ELF-1 (cell line): ENCODE measurements around the gene C2CD2L.
"Not testable (repeated sequence)": the region's sequence is repeated elsewhere in the genome, so short reads cannot be mapped to it uniquely, and the experiment has no call there.

ENCODE experiments used
- DNase-seq: peaks from one replicate; pipeline ENCODE4 v3.0.0-alpha.2; 2016; ENCODE audit warnings: low read depth, low spot score

The C2CD2L gene

DNA sequence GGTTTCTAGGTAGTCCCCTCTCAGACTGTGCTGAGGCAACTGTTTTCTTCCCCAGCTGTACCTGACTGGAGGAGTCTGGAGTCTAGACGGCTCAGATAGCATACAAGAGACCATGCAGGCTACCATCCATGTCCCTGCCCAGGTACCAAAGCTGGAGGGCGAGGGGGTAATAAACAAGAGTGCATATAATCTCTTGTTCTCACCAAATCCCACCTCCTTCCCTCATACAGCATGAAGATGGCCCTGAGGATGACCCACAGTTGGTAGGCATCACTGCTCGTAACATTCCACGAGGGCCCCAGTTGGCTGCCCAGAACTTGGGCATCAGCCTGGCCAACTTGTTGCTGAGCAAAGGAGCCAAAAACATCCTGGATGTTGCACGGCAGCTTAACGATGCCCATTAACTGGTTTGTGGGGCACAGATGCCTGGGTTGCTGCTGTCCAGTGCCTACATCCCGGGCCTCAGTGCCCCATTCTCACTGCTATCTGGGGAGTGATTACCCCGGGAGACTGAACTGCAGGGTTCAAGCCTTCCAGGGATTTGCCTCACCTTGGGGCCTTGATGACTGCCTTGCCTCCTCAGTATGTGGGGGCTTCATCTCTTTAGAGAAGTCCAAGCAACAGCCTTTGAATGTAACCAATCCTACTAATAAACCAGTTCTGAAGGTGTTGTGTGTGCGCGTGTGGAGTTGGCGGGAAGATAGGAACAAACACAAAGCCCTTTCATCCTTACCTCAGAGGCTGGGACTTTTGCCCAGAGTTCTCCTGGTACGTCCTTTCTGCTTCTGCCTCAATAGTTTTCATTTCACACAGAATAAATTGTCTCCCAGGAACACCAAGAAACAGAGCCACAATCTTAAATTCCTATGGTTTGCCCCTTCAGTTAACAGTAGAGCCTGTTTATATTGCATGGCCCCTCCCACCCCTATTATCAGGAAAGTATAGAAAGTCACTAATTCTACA is 14.0 kb upstream of the C2CD2L start:
- peak; percentile 18 for DNase-seq

DNA sequence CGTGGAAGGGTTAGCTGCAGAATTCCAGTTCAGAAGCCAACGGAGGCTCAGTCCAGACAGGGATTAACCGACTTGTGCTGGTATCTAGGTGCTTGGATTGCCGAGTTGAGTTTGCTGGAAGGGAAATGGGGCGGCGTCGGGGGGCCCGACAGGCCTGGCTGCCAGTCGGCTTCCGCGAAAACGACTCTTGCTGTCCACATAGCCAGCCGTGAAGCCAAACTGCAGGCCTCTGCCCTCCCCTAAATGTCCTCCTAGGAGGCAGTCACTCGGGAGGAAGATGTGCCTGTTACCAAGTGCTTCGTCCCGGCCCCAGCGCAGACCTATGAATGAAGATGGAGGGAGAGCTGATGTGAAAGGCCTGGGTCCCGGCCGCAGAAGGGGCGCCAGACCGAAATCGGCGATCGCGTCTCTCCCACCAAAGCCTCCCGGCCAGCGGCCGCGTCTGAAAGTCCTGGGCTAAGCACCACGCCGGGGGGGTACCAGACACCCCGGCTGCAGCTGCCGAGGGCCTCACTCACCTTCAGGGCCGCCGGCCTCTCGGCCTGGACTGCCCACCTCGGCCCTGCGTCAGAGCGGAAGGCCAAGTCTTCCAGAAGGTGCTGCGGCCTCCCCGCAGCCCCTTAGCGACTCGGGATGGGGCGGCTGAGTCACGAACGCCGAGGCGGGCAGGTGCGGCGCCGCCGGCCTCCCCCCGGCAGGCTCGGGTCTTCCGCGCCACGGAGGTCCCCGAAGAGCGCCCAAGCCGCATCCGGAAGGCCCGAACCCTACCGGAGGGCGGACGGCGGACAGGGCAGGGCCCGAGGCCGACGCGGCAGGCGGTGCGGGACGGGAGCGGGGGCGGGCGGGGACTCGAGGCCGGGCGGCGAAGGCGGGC is 13.0 kb upstream of the C2CD2L start:
- DNase-seq = peak; percentile 46

DNA sequence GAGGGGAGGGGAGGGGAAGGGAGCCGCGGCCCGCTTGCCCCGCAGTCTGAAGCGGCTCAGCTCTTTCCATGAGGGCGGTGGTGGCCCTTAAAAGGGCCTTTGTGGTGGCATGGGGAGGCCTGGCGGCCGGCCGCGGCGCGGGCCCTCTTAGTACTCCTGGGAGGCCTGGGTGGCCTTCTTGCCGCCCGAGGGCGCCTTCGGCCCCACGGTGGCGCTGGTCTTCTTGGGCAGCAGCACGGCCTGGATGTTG is 12.4 kb upstream of the C2CD2L start:
- no peak for DNase-seq

DNA sequence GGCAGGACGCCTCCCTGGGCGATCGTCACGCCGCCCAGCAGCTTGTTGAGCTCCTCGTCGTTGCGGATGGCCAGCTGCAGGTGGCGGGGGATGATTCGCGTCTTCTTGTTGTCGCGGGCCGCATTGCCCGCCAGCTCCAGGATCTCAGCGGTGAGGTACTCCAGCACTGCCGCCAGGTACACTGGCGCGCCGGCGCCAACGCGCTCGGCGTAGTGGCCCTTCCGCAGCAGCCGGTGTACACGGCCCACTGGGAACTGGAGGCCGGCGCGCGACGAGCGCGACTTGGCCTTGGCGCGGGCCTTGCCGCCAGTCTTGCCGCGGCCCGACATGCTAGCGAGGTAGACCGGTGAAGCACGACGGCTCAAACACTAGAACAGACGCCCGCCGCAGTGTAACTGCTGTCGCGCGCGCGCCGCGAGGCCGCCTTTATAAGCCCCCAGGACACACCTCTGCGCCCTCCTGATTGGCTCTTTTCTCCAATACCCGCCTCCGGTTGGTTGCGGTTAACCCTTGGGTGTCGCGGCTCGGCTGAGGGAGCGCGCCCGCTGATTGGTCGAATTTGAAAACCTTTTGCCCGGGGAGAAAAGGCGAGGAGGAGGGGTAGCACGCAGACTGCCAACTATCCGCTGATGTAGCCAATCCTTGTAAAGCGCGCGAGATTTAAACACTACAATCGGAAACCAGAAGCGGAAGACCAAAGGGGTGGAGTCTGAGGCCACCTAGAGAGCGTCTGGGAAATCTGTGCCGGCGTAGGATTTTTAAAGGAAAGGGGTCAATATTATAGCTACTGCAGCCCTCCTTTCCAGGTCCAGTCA is 11.9 kb upstream of the C2CD2L start:
- peak; percentile 100 for DNase-seq

DNA sequence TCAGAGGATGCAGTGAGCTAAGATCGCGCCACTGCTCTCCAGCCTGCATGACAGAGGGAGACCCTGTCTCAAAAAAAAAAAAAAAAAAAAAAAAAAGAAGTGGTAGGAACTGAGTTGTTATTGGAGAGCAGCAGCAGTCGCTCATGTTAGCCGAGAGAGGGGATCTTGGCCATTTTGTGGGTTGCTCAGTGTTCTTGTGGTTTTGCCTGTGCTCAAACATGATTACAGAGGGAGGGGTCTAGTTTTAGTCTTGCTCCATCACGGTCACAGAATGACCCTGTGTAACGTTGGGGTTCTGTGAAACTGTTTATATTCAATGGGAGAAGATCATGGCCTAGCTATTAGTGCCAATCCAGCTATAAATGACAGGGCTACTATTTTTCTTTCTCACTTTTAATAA is 7.4 kb upstream of the C2CD2L start:
- no peak for DNase-seq

DNA sequence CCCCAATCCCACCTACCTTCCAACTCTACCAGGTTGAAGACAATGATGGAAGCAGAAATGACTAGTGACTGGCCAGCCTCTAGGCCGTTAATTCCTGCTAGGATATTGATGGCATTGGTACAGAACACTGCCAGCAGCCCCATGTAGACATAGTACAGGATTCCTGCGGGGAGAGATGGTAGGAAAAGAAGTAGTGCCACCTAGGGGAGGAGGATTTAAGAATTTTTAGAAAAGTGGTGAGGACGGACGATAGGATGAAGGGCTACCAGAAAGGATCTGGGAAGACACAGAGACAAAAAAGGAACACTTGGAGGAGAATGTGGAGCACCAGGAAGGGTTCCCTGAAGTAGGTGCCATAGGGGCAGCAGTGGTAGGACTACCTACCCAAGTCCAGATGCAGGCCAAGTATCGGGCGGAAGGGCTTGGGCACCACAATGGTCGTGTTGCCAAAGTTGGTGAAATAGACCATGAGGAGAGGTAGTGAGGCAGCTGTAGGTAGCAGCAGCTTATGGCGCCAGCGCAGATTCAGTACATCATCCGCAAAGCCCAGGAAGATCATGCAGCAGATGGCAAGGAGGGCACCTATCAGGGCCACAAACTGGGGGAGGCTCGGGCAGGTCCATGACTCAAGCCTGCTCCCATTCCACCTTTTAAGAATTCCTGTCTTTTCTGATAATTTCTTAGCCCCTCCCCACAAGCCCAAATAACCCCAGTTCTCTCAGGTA is 6.7 kb upstream of the C2CD2L start:
- DNase-seq = peak; percentile 20

DNA sequence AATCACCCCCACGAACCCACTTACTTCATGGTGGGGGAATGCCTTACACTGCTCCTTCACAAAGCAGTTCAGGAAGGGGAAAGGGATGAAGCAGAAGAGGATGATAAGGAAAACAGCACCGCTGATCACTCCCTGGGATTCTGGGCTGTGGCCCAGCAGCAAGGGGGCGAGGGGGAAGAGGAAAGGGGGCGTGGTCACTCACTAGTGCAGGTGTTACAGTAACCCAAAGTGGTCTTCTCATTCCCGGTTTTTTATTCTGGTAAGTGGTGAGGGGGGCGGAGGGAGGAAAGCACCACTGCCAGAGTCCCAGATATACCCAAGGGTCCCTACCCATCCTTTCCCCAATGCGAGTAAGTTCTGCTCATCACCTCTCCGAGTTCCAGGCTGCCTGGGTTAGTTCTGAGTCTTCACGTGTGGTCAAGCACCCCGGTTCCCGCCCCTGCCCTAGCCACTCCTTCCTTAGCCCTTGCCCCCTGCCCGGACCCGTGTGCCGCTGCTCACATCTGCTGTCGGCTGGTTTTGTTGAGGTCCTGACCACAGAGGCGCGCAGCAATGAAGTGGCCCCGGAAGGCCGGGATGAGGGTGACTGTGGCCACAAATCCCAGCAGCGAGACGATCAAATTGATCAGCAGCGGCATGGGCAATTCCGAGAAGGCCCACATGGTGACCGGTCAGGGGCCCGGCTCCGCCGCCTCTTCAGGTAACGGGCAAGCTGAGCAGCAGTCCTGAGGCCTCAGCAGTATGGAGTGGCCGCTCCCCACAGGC is 6.0 kb upstream of the C2CD2L start:
- DNase-seq = peak; percentile 8

DNA sequence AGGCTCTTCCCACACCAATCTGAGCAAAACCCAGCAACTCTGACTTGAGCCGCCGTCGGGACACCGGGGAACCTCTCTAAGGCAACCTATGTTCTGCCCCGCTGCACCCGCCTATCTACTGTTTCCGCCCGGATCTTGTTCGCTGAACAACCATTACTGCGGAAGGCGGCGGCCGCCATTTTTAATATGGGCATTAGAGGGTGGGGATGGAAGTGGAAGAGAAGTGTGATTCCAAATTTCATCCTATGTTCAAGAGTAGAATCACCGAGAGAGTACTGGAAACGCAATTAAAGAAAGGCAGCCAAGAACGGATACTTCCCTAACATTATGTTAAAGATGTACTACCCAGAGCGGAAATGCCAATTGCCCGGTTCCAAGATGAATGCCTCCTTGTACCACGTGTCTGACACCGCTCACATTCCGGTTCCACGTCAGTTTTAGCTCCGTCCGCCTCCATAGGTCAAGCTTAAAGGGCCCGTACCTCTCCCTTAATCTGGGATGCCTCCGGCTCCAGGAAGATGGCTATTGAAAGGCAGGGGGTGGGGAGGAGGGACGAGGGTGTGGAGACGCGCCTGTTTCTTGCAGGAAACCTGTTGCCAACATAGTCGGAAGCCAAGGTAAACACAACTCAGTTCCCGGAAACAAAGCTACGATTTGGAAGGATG is 5.3 kb upstream of the C2CD2L start, which contains the start of gene DPAGT1:
TSS of gene DPAGT1 (minus strand) at position 95 of the 665 bp plus-strand sequence. CDS start 198 bp downstream, outside the sequence.
- DNase-seq = peak; percentile 97

DNA sequence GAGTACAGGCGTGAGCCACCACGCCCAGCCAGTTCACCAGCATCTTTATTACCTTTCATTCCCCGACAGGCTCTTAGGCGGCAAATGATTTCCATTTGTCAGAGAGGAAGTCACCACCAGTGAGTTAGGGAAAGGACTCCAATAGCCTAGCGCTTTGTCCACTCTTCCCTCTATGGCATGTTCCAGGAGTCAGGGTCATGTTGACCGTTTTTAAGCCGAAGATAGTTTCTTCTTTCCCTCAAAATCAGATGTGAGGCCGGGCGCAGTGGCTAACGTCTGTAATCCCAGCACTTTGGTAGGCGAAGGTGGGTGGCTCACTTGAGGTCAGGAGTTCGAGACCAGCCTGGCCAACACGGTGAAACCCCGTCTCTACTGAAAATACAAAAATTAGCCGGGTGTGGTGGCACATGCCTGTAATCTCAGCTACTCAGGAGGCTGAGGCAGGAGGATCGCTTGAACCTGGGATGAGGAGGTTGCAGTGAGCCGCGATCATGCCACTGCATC is 3.9 kb upstream of the C2CD2L start:
- not testable (repeated sequence) for DNase-seq

DNA sequence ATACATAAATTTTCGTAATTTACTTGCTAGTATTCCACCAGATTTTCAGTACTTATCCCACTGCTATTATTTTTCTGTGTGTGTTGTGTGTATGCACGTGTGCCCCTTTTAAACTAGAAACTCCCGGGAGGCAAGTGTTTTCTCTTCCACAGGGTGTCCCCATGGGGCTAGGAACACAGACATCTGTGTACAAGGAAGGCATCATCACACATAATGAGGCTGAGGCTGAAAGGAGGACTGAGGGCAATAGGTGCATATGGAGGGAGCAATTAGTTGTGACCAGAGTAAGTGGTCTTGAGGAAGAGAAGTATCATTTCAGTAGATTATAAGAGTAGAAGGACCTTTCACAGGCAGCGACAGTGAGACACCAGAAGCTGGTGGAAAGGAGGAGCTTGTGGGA is 3.4 kb upstream of the C2CD2L start:
- no peak for DNase-seq

DNA sequence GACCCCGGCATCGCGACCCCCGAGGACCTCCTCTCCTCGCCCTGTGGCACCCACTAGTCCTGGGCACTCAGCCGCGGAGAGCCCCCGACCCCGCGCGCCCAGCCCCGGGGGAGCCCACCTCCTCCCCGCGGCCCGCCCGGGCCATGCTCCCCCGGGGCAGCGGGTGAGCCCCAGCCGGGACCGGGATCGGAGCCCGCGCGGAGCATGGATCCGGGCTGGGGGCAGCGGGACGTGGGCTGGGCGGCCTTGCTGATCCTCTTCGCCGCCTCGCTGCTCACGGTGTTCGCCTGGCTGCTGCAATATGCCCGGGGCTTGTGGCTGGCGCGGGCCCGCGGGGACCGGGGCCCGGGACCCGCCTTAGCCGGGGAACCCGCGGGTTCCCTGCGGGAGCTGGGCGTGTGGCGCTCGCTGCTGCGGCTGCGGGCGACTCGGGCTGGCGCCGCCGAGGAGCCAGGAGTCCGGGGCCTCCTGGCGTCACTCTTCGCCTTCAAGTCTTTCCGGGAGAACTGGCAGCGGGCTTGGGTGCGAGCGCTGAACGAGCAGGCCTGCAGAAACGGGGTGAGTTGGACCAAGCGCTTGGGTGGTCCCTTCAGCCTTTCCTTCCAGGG is 498 bp downstream of the C2CD2L start:
- no peak for DNase-seq

DNA sequence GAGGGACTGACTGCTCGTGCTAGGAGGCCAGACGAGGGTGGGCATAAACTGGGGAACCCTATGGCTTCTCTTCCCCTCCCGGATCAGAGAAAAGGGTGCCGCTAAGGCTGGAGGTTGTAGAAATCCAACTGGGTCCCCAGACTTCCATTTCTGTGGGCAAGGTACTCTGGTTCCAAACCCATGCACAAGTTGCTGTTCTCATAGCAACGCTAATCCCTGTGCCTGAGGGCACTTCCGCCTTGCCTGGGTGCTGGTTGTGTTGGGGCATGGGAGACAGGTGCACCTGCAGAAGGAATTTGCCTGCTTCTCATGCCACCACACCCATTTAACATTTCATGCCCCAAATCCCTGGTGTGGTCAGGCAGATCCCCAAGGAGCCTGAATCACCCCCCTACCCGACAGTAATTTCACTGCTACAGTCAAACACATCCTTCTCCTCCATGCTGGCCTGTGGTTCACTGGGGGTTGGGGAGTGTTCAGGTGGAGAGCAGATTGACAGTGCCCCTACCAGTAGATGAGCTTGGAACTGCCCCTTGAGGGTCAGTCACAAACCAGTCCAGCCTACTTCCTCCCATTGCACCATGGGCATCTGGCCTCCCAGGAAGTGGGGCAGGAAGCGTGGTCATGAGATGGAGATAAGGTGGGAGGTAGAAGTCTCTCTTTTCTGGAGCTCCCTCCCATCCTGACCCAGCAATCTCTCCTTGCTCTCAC is 1.2 kb downstream of the C2CD2L start:
- DNase-seq = peak; percentile 76

DNA sequence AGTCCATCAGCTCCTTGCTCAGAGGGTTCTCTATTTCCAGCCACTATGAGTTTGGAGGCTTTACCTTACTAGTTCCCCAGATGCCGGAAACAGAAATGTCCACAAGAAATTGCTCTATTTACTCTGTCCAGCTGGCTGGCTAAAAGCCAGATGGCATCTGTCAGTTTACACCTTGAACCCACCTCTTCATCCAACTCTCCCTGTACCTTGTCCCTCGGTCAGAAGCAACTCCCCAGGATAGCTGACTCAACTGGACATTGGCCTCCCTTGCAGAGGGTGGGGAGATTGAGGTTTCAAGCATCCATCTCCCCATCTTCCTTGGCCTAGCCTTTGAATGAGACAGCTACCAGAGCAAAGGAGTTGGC is 1.7 kb downstream of the C2CD2L start:
- no peak for DNase-seq

DNA sequence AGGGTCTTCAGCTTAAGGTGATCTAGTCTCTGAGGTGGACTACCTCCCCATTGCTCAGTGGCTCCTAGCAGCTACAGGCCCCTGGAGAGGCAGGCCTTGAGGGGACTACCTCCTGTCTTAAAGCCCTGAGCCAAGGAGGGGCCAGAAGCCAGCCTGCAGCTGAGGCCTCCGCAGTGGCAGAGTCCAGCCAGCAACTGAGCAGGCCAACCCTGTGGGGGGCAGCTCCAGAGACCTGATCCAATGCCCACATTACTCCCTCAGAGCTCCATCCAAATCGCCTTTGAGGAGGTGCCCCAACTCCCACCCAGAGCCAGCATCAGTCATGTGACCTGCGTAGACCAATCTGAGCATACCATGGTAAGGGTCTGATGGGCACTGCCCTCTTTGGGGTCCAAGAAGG is 2.7 kb downstream of the C2CD2L start:
- DNase-seq = no peak

DNA sequence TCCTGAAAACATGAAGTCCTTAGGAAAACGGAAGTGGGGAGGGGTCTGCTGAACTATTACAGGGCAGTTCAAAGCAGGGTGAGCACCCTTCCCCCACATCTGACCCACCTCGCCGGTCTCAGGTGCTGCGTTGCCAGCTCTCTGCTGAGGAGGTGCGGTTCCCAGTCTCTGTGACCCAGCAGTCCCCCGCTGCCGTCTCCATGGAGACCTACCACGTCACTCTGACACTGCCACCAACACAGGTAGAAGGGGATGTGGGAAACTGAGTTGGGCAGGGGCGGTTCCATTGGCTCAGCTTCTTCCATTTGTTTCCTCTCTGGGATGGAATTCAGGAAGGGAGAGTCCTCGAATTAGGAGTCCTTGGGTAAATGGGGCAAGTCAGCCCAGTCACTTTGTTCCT is 3.3 kb downstream of the C2CD2L start:
- no peak for DNase-seq

DNA sequence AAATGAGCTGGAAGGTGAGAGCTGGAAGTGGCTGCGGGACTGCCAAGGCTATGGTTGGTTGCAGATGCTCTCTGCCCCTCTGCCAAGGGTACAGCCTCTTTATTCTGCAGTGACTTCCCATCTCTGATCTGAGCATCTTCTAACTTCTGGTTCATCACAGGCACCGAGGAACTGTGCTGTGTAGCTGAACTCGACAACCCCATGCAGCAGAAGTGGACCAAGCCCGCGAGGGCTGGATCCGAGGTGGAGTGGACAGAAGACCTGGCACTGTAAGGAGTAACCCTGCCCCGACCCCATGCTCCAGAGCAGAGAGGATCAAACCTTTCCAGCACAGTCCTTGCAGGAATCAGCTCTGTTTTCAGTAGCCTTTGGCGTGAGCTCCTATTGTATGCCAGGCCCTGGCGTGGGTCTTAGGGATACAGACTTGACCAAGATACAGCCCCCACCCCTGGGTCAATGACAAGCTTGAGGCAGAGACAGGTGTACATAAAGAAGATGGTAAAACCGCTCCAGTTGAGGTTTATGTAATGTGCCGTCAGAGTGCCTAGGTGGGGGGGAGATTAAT is 4.3 kb downstream of the C2CD2L start:
- DNase-seq = no peak

DNA sequence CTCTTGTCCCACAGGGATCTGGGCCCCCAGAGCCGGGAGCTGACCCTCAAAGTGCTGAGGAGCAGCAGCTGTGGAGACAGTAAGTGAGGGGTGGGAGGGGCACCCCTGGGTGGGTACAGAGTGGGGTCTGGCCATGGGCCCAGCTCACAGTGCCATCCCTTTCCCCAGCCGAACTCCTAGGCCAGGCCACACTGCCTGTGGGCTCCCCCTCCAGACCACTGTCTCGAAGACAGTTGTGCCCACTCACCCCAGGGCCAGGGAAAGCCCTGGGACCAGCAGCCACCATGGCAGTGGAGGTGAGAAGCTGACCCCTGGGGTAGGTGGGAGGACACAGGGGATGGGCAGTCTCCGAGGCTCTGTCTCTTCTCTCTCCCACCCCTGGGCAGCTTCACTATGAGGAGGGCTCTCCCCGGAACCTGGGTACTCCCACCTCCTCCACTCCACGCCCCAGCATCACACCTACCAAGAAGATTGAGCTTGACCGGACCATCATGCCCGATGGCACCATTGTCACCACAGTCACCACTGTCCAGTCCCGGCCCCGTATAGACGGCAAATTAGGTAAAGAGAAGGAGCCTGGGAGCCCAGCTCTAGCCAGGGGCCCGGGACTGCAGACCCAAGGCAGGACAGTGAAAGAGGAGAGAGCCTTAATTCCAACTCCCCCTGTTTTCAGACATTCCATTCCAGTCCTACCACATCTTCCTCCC is 5.3 kb downstream of the C2CD2L start:
- DNase-seq = no peak

DNA sequence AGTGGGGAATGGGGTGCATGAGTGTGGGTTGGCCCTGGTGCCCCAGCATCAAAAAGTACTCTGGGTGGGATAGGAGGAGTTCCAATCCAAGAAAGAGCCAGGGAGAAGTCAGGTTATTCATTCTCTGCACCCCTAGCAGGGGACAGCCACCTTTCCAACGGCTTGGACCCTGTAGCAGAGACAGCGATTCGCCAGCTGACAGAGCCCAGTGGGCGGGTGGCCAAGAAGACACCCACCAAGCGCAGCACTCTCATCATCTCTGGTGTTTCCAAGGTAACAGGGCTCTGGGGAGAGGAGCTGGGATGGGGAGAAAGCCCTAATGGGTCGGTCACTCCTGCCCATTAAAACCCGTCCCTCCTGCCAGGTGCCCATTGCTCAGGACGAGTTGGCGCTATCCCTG is 6.6 kb downstream of the C2CD2L start:
- no peak for DNase-seq
